ENCODE results near the gene KBTBD13. TPM values are rescaled to one million over a fixed set of nuclear protein-coding genes. Genes with fewer than 3 reads are reported as not detected.

The KBTBD13 gene
- total RNA-seq (under 0.01 TPM), polyA plus RNA-seq (under 0.01 TPM)
- long read RNA-seq, donor 1 = 0 reads
- long read RNA-seq, donor 2 = 0 reads
- long read RNA-seq, donor 3 = 0 reads
- long read RNA-seq, donor 4 = 0 reads
- long read RNA-seq, donor 5 = 0 reads
- long read RNA-seq, donor 6 = 0 reads
- long read RNA-seq, donor 7 = 0 reads
- long read RNA-seq, donor 8, partial matches to known transcripts = 0 of 1 reads
- long read RNA-seq, donor 8, other reads (novel, unspliced or antisense) = 0 of 1 reads
- long read RNA-seq, donor 9 = 0 reads
- long read RNA-seq, donor 10 = 0 reads

DNA sequence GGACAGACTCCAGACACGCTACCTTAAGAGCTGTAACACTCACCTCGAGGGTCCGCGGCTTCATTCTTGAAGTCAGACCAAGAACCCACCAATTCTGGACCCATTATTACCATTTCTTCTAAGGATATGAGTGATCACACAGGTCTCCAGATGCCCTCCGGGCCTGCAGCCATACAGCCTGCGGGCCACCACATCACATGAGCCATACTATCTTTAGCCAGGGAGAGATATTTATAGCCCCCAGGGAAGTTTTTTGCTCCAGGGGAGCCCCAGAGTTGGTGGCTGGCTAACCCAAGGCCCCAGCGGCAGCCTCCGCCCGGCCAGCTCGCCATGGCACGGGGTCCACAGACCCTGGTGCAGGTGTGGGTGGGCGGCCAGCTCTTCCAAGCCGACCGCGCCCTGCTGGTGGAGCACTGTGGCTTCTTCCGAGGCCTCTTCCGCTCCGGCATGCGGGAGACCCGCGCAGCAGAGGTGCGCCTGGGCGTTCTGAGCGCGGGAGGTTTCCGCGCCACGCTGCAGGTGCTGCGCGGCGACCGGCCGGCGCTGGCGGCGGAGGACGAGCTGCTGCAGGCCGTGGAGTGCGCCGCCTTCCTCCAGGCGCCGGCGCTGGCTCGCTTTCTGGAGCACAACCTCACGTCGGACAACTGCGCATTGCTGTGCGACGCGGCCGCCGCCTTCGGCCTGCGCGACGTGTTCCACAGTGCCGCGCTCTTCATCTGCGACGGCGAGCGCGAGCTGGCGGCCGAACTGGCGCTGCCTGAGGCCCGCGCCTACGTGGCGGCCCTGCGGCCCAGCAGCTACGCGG is at the start of gene KBTBD13:
KBTBD13 (plus strand) TSS at position 261 of the 805 bp plus-strand sequence; CDS start at position 331, 70 bp downstream.
- Histone ChIP-seq H3K36me3 (ENCODE audit: control insufficient read depth in 2 of 2, insufficient read depth in 2 of 2, low read length in 1 of 2) (no peaks in the 10 kb centered on the region), H3K27ac (ENCODE audit: low read depth in 1 of 2, low read length in 1 of 2) (no peak within 1 kb of the TSS), H3K4me1 (ENCODE audit: control insufficient read depth in 2 of 2, insufficient read depth in 2 of 2, low read length in 2 of 2) (peaks cover 1 to 6% of the 10 kb centered on the region in 2 donors), H3K4me3 (ENCODE audit: low read length in 2 of 2) (no peak within 1 kb of the TSS), H3K9me3 (ENCODE audit: control insufficient read depth in 2 of 2, insufficient read depth in 1 of 2, low read length in 1 of 2) (no peaks in the 10 kb centered on the region), H3K27me3 (ENCODE audit: control insufficient read depth in 2 of 2, insufficient read depth in 1 of 2, low read length in 1 of 2) (peaks cover 4 to 33% of the 10 kb centered on the region in 2 donors)
- whole genome bisulfite sequencing = 92% methylated on average over 73 of the region's 73 CpGs
- no peak for DNase-seq (ENCODE audit: low read depth in 6 of 9, low spot score in 9 of 9)

GRCh38 chr15:65026756-65027155 is 49.8 kb upstream of the KBTBD13 start:
- no peak for DNase-seq (ENCODE audit: low read depth in 6 of 9, low spot score in 9 of 9)
- WGBS = 97% methylated on average over 6 of the region's 6 CpGs
- H3K27me3 ChIP-seq (ENCODE audit: control insufficient read depth in 2 of 2, insufficient read depth in 1 of 2, low read length in 1 of 2) = no peaks in the 10 kb centered on the region
- H3K9me3 ChIP-seq (ENCODE audit: control insufficient read depth in 2 of 2, insufficient read depth in 1 of 2, low read length in 1 of 2) = no peaks in the 10 kb centered on the region
- peaks cover 5 to 12% of the 10 kb centered on the region in 2 donors for H3K4me1 ChIP-seq (ENCODE audit: control insufficient read depth in 2 of 2, insufficient read depth in 2 of 2, low read length in 2 of 2)
- H3K36me3 ChIP-seq (ENCODE audit: control insufficient read depth in 2 of 2, insufficient read depth in 2 of 2, low read length in 1 of 2) = peaks cover 11 to 24% of the 10 kb centered on the region in 2 donors
- no peak overlapping the region for H3K27ac ChIP-seq (ENCODE audit: low read depth in 1 of 2, low read length in 1 of 2)
- H3K4me3 ChIP-seq (ENCODE audit: low read length in 2 of 2) = no peak overlapping the region

DNA sequence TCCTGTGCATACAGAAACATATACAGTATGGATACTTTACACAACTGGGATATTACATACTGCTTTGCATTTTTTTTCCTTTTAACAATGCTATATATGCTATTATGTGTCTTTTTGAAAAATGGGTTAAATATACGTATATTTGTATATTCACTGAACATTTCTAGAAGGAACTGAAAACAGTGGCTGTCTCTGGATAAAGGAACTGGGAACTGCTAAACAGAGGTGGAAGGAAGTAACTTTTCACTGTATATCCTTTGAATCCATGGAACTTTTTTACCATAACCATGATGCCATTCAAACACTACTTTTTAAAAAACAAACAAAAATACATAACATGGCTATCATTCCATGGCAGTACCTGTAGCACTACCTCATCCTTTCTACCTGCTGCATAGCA is 49.0 kb upstream of the KBTBD13 start:
- no peaks in the 10 kb centered on the region for H3K27me3 ChIP-seq (ENCODE audit: control insufficient read depth in 2 of 2, insufficient read depth in 1 of 2, low read length in 1 of 2)
- H3K27ac ChIP-seq (ENCODE audit: low read depth in 1 of 2, low read length in 1 of 2) = no peak overlapping the region
- DNase-seq (ENCODE audit: low read depth in 6 of 9, low spot score in 9 of 9) = no peak
- no peak overlapping the region for H3K4me3 ChIP-seq (ENCODE audit: low read length in 2 of 2)
- H3K36me3 ChIP-seq (ENCODE audit: control insufficient read depth in 2 of 2, insufficient read depth in 2 of 2, low read length in 1 of 2) = peaks cover 11 to 24% of the 10 kb centered on the region in 2 donors
- WGBS = 92% methylated on average over 1 of the region's 1 CpG
- H3K9me3 ChIP-seq (ENCODE audit: control insufficient read depth in 2 of 2, insufficient read depth in 1 of 2, low read length in 1 of 2) = no peaks in the 10 kb centered on the region
- H3K4me1 ChIP-seq (ENCODE audit: control insufficient read depth in 2 of 2, insufficient read depth in 2 of 2, low read length in 2 of 2) = peaks cover 5 to 12% of the 10 kb centered on the region in 2 donors

GRCh38 chr15:65028338-65028737 is 48.2 kb upstream of the KBTBD13 start:
- H3K4me1 ChIP-seq (ENCODE audit: control insufficient read depth in 2 of 2, insufficient read depth in 2 of 2, low read length in 2 of 2) = peaks cover 5 to 18% of the 10 kb centered on the region in 2 donors
- WGBS = 29% methylated on average over 10 of the region's 10 CpGs
- peaks cover 11 to 21% of the 10 kb centered on the region in 2 donors for H3K36me3 ChIP-seq (ENCODE audit: control insufficient read depth in 2 of 2, insufficient read depth in 2 of 2, low read length in 1 of 2)
- DNase-seq (ENCODE audit: low read depth in 6 of 9, low spot score in 9 of 9) = peak in 3 of 9 donors; percentile 11 to 46 (median 25)
- H3K27me3 ChIP-seq (ENCODE audit: control insufficient read depth in 2 of 2, insufficient read depth in 1 of 2, low read length in 1 of 2) = peaks cover 0 to 5% of the 10 kb centered on the region in 2 donors
- peak overlapping the region; percentile 66 to 89 for H3K4me3 ChIP-seq (ENCODE audit: low read length in 2 of 2)
- H3K9me3 ChIP-seq (ENCODE audit: control insufficient read depth in 2 of 2, insufficient read depth in 1 of 2, low read length in 1 of 2) = no peaks in the 10 kb centered on the region
- H3K27ac ChIP-seq (ENCODE audit: low read depth in 1 of 2, low read length in 1 of 2) = no peak overlapping the region

DNA sequence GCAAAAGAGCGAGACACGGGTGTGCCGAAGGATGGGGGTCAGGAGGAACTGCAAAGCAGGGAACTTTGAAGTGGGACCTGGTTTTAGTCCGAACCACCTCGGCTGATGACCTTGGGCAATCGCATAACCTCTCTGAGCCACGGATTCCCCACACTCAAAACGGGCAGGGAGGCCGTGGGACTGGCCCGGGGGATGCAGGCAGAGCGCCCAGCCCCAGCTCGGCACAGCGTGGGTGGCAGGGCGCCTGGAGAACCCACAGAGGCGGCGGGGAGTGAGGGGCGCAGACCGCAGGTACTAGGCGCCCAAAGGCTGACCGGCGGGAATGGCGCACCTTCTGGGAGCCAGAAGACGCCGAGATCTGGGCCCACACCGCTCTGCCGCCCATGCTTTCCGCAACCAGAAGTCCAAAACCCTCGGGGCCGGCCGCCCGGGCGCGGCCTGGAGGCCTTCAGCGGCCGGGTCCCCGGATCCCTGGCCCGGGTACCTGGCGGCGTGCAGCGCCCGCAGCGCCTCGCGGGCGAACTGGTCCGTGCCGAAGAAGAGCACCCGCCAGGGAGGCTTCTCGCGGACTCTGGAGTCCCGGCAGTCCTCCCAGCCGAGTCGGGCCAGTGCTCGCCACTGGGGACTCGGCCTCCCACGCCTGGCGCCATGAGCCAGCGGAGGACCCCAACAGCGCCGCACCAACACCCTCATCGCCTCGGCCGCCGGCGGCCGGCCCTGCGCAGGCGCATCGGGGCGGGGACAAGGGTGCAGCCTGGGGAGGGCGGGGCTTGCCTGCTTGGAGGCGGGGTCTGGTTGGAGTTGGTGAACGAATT is 47.4 kb upstream of the KBTBD13 start, which contains the start of gene MTFMT:
MTFMT (minus strand) TSS at position 719 of the 815 bp plus-strand sequence; CDS start at position 693, 26 bp downstream.
- peaks cover 0 to 6% of the 10 kb centered on the region in 2 donors for H3K27me3 ChIP-seq (ENCODE audit: control insufficient read depth in 2 of 2, insufficient read depth in 1 of 2, low read length in 1 of 2)
- peak in 8 of 9 donors; percentile 68 to 90 (median 80) for DNase-seq (ENCODE audit: low read depth in 6 of 9, low spot score in 9 of 9)
- H3K27ac ChIP-seq (ENCODE audit: low read depth in 1 of 2, low read length in 1 of 2) = peak within 1 kb of the TSS in 1 of 2 donors; percentile 68
- under 1% methylated on average over 73 of the region's 73 CpGs for WGBS
- H3K36me3 ChIP-seq (ENCODE audit: control insufficient read depth in 2 of 2, insufficient read depth in 2 of 2, low read length in 1 of 2) = peaks cover 11 to 16% of the 10 kb centered on the region in 2 donors
- no peaks in the 10 kb centered on the region for H3K9me3 ChIP-seq (ENCODE audit: control insufficient read depth in 2 of 2, insufficient read depth in 1 of 2, low read length in 1 of 2)
- peak within 1 kb of the TSS; percentile 66 to 89 for H3K4me3 ChIP-seq (ENCODE audit: low read length in 2 of 2)
- H3K4me1 ChIP-seq (ENCODE audit: control insufficient read depth in 2 of 2, insufficient read depth in 2 of 2, low read length in 2 of 2) = peaks cover 5 to 18% of the 10 kb centered on the region in 2 donors

DNA sequence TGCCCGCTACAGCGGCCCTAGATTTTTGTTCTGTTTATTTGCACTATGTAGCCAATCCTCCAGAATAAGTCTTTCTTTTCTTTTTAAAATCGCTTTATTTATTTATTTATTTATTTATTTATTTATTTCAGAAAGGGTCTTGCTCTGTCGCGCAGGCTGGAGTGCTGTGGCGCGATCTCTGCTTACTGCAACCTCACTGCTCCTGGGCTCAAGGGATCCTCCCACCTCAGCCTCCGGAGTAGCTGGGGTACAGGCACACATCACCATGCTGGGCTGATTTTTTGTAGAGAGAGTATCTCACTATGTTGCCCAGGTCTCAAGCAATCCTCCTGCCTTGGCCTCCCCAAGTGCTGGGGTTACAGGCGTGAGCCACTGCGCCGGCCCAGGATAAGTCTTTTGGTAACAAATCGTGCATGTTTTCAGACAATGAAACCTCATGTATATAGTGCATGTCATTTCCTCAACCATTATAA is 46.8 kb upstream of the KBTBD13 start:
- peak overlapping the region in 1 of 2 donors; percentile 89 for H3K4me3 ChIP-seq (ENCODE audit: low read length in 2 of 2)
- no peak overlapping the region for H3K27ac ChIP-seq (ENCODE audit: low read depth in 1 of 2, low read length in 1 of 2)
- WGBS = 64% methylated on average over 12 of the region's 12 CpGs

GRCh38 chr15:65032801-65033537 is 43.6 kb upstream of the KBTBD13 start:
- H3K36me3 ChIP-seq (ENCODE audit: control insufficient read depth in 2 of 2, insufficient read depth in 2 of 2, low read length in 1 of 2) = no peaks in the 10 kb centered on the region

More for the DNA sequence above, 46.8 kb upstream of the KBTBD13 start:
- H3K36me3 ChIP-seq (ENCODE audit: control insufficient read depth in 2 of 2, insufficient read depth in 2 of 2, low read length in 1 of 2) = peaks cover 7 to 14% of the 10 kb centered on the region in 2 donors
- H3K27me3 ChIP-seq (ENCODE audit: control insufficient read depth in 2 of 2, insufficient read depth in 1 of 2, low read length in 1 of 2) = peaks cover 0 to 6% of the 10 kb centered on the region in 2 donors
- no peak for DNase-seq (ENCODE audit: low read depth in 6 of 9, low spot score in 9 of 9)
- peaks cover 5 to 18% of the 10 kb centered on the region in 2 donors for H3K4me1 ChIP-seq (ENCODE audit: control insufficient read depth in 2 of 2, insufficient read depth in 2 of 2, low read length in 2 of 2)
- H3K9me3 ChIP-seq (ENCODE audit: control insufficient read depth in 2 of 2, insufficient read depth in 1 of 2, low read length in 1 of 2) = no peaks in the 10 kb centered on the region

GRCh38 chr15:65033659-65034269 is 42.8 kb upstream of the KBTBD13 start:
- Histone ChIP-seq H3K36me3 (ENCODE audit: control insufficient read depth in 2 of 2, insufficient read depth in 2 of 2, low read length in 1 of 2) (no peaks in the 10 kb centered on the region), H3K4me1 (ENCODE audit: control insufficient read depth in 2 of 2, insufficient read depth in 2 of 2, low read length in 2 of 2) (peaks cover 0 to 11% of the 10 kb centered on the region in 2 donors), H3K4me3 (ENCODE audit: low read length in 2 of 2) (no peak overlapping the region), H3K9me3 (ENCODE audit: control insufficient read depth in 2 of 2, insufficient read depth in 1 of 2, low read length in 1 of 2) (no peaks in the 10 kb centered on the region), H3K27me3 (ENCODE audit: control insufficient read depth in 2 of 2, insufficient read depth in 1 of 2, low read length in 1 of 2) (peaks cover 0 to 6% of the 10 kb centered on the region in 2 donors), H3K27ac (ENCODE audit: low read depth in 1 of 2, low read length in 1 of 2) (no peak overlapping the region)
- peak in 3 of 9 donors; percentile 18 to 51 (median 25) for DNase-seq (ENCODE audit: low read depth in 6 of 9, low spot score in 9 of 9)
- WGBS = 14% methylated on average over 4 of the region's 4 CpGs

More at GRCh38 chr15:65032801-65033537, 43.6 kb upstream of the KBTBD13 start:
- Histone ChIP-seq H3K4me1 (ENCODE audit: control insufficient read depth in 2 of 2, insufficient read depth in 2 of 2, low read length in 2 of 2) (peaks cover 5 to 17% of the 10 kb centered on the region in 2 donors), H3K27ac (ENCODE audit: low read depth in 1 of 2, low read length in 1 of 2) (no peak overlapping the region), H3K4me3 (ENCODE audit: low read length in 2 of 2) (no peak overlapping the region), H3K27me3 (ENCODE audit: control insufficient read depth in 2 of 2, insufficient read depth in 1 of 2, low read length in 1 of 2) (peaks cover 0 to 6% of the 10 kb centered on the region in 2 donors), H3K9me3 (ENCODE audit: control insufficient read depth in 2 of 2, insufficient read depth in 1 of 2, low read length in 1 of 2) (no peaks in the 10 kb centered on the region)
- DNase-seq (ENCODE audit: low read depth in 6 of 9, low spot score in 9 of 9) = peak in 2 of 9 donors; percentile 32 to 39
- 31% methylated on average over 13 of the region's 13 CpGs for WGBS

Measured in thymus (tissue), 14 donors.